SK-MEL-5 (cell line): ENCODE measurements around the gene TCEA2. TPM values are rescaled to one million over a fixed set of nuclear protein-coding genes. Genes with fewer than 3 reads are reported as not detected.

Experiments
- DNase-seq: peaks from one replicate; pipeline ENCODE4 v3.0.0-alpha.2; 2016; ENCODE audit warnings: low read depth, low spot score
- in situ Hi-C: cut with HindIII; loops from 2 replicates; pipeline ENCODE4 v1.10.0; 2016; ENCODE audit warnings: low sequenced_read_pairs, high pct_unique_total_duplicates, low pct_unique_long_range_greater_than_20kb
- total RNA-seq: library from RNA; depleted of rRNA; stranded (reverse); fragments of >200 nt; shearing (Covaris generic); gene quantifications from 2 replicates; pipeline ENCODE4 v1.2.3, GENCODE V29; 2014

The TCEA2 gene
- total RNA-seq, 1 experiment from 2014 or later = 9.8 TPM

GRCh38 chr20:64055893-64056638 lies 6.9 kb upstream of the TCEA2 start:
- in situ Hi-C loops = no loop called here
- no peak for DNase-seq

- in situ Hi-C loops = no loop called here
- DNase-seq = no peak
Observed at GRCh38 chr20:64056639-64056888, 6.4 kb upstream of the TCEA2 start.

- in situ Hi-C loops = no loop called here
- DNase-seq = no peak
Observed at GRCh38 chr20:64056889-64057627, 5.9 kb upstream of the TCEA2 start.

GRCh38 chr20:64057628-64058498 lies 5.1 kb upstream of the TCEA2 start:
- DNase-seq = peak; percentile 83
- in situ Hi-C loops = no loop called here

GRCh38 chr20:64058536-64058935 lies 4.5 kb upstream of the TCEA2 start:
- DNase-seq = no peak
- in situ Hi-C loops = no loop called here

- DNase-seq = no peak
Observed at GRCh38 chr20:64062276-64062595, 762 bp upstream of the TCEA2 start.

GRCh38 chr20:64063389-64064144 lies 569 bp downstream of the TCEA2 start:
- no peak for DNase-seq
- in situ Hi-C loops = no loop called here

More at GRCh38 chr20:64062276-64062595, 762 bp upstream of the TCEA2 start:
- in situ Hi-C loops = no loop called here

- no peak for DNase-seq
- in situ Hi-C loops = no loop called here
Observed at GRCh38 chr20:64064145-64064698, 1.2 kb downstream of the TCEA2 start.

- DNase-seq = no peak
- in situ Hi-C loops = no loop called here
Observed at GRCh38 chr20:64065062-64065973, 2.3 kb downstream of the TCEA2 start.

GRCh38 chr20:64065974-64066343 lies 3.0 kb downstream of the TCEA2 start:
- peak; percentile 63 for DNase-seq
- in situ Hi-C loops = no loop called here

- in situ Hi-C loops = no loop called here
- no peak for DNase-seq
Observed at GRCh38 chr20:64067005-64067632, 4.1 kb downstream of the TCEA2 start.

GRCh38 chr20:64067733-64068307 lies 4.8 kb downstream of the TCEA2 start:
- no peak for DNase-seq

GRCh38 chr20:64068386-64069208 lies 5.6 kb downstream of the TCEA2 start:
- in situ Hi-C loops = no loop called here
- DNase-seq = no peak

More at GRCh38 chr20:64067733-64068307, 4.8 kb downstream of the TCEA2 start:
- in situ Hi-C loops = no loop called here

GRCh38 chr20:64069209-64069613 lies 6.2 kb downstream of the TCEA2 start:
- no peak for DNase-seq
- in situ Hi-C loops = no loop called here

GRCh38 chr20:64069614-64070243 lies 6.7 kb downstream of the TCEA2 start:
- in situ Hi-C loops = no loop called here
- DNase-seq = peak; percentile 62
